A172 (cell line): Measurements from ENCODE around the gene MATCAP1. TPM values are rescaled to one million over a fixed set of nuclear protein-coding genes. Genes with fewer than 3 reads are reported as not detected.

Source experiments
- DNase-seq: peaks from one replicate; pipeline ENCODE4 v3.0.0-alpha.2; 2015; ENCODE audit warnings: low spot score
- total RNA-seq: library from RNA; depleted of rRNA; stranded (reverse); fragments of >200 nt; shearing (Covaris generic); gene quantifications from 2 replicates; pipeline ENCODE4 v1.2.3, GENCODE V29; 2014

Gene MATCAP1
- total RNA-seq, 1 experiment from 2014 or later: 17.5 TPM

DNA sequence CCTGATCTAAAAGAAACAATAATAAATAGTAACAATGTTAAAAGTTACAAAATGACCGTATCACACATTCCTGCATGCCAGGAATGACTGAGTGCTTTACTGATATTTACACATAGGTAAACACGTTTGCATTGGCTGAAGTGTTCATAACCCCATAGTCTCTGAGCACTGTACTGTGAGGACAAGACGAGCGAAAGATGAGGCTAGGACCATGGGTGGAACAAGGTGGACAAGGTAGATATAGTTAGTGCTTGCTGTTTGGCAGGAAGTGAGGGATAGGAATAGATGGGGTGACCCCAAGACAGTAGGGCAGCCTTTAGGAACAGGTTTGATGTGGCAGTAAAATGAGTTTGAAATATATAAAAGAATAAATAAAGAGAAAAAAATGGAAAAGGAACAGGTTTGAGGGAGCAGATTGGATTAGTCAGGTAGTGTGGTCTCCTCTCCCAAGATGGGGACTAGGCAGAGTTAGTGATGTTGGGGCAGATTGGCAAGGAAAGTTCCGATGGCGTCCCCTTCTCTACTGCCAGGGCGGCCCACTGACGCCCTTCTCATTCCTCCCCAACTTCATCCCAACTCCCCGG lies 7.7 kb upstream of the MATCAP1 start:
- DNase-seq: no peak

- no peak for DNase-seq
Observed at GRCh38 chr16:67190448-67191399, 7.0 kb upstream of the MATCAP1 start.

GRCh38 chr16:67190041-67190440 lies 6.3 kb upstream of the MATCAP1 start, which contains the start of gene EXOC3L1:
Gene EXOC3L1 (minus strand): TSS chr16:67190136. CDS start chr16:67189676, 460 bp downstream.
- no peak for DNase-seq

- no peak for DNase-seq
Observed at GRCh38 chr16:67188798-67189197, 5.0 kb upstream of the MATCAP1 start.

DNA sequence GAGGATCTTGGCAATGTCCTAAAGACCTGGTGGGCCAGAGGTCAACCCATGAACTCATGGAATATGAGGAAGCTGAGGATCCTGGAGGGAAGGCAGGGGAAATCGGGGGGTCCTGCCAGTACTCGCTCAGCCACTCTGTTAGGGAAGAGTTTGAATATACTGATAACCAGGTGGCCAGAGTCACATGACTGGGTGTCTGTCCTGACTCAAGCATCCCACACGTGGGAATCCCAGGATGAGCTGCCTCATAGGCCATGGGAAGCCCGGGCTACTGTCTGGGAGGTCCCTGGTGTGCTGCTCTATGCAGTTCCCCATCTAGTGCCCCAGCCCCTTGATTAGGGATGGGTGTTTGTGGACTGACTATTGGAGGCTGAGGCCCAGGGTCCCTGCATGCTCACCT lies 4.6 kb upstream of the MATCAP1 start:
- no peak for DNase-seq

GRCh38 chr16:67187175-67187890 lies 3.6 kb upstream of the MATCAP1 start:
- DNase-seq: no peak

GRCh38 chr16:67186550-67186950 lies 2.8 kb upstream of the MATCAP1 start:
- DNase-seq: peak; percentile 80

DNA sequence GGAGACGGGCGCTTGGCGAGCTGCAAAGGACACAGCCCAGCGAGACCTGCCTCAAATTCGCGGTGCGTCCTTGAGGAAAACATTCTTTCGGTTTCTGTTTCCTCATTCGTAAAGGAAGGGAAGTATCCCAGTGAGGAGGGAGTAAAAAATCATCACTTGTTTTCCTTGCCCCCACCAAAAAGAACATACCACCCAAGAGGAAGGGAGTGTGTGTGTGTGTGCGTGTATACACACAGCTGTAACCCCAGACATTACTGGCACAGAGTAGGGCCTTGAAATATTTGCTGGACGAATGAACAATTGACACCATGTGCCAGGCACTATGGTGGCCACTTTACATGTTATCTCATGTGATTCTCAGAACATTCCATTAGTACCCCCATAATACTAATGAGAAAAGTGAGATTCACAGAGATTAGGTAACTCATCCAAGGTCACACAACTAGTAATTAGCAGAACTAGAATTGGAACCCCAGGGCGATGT lies 1.9 kb upstream of the MATCAP1 start:
- no peak for DNase-seq

DNA sequence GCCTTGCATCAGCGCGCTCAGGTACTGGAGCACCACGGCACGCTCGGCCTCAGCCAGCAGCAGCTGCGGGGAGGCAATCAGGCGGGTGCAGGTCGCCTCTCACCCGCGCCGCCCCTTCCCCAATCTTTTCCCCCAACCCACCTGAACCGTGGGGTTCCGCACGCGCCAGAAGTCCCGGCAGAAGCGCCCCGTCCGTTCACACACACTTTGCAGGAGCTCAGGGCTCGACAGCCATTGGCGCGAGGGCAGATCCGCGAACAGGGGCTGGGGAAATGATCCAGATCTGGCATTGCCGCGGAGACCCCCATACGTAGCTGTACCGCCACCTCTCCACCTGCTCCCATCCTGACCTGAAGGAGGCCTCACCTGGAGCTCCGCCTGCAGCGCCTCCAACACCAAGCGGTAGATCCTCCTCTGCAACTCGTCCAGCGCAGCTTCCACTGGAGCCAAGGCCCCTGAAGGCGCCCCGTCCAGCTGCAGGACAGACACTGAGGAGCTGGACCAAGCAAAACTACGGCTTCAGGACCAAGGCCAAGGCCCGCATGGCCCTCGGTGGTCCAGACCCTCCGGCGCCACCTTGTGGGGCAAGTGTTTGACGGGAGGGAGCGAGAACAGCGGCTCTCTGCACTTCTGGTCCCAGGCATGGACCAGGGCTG lies 1.4 kb upstream of the MATCAP1 start:
- DNase-seq: peak; percentile 84

DNA sequence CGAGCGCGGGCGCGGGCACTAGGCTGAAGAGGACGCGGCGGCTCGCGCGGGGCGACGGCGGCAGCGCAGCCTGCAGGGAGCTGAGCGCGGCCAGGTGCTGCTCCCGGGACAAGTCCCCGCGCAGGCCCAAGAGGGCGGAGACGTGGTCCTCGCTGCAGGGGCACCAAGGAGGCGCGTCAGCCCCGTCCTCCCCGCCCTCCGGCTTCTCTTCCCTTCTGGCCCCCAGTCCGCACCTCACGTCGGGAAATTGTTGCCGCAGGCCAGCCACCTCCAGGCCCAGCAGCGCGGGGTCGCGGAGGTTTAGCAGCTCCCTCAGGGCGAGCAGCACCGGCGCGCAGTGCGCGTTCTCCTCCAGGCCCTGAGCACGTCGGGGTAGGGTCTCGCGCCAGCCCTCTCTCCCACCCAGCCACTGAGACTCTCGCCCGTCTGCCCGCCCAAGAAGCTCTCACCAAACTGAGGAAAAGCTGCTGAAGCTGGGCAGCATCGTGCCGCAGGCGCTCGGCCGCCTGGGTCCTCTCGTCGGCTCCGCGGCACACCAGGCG lies 761 bp upstream of the MATCAP1 start:
- DNase-seq: no peak

DNA sequence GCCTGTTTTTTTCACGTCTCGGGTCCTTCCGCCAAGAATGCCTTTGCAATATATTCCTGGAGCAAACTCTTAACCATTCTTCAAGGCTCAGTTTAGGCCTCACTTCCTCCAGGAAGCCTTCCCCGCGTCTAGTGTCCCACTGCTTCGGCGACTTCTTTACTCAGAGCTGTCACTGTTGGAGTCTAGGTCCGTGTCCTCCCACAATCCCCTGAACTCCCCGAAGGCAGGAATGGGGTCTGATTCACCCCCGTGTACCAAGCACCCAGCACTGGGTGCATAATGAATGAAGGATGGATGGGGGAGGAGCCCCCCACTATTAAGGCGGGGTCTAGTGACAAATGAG lies 508 bp downstream of the MATCAP1 start:
- no peak for DNase-seq

DNA sequence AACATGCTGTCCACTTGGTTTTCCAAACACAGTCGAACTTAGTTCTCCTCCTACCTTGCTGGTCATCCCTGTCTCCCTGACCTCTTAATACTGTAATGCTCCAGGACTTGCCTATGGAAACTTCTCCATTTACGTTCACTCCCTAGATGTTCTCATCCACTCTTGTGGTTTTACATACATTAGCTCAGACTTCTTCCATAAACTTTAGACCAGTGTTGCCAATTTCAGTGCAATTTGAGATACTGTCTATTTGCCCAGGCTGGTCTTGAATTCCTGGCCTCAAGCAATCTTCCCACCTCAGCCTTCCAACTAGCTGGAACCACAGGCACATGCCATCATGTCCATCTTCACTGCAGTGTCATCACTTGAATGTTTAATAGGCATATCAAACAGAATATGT lies 1.5 kb downstream of the MATCAP1 start:
- no peak for DNase-seq

DNA sequence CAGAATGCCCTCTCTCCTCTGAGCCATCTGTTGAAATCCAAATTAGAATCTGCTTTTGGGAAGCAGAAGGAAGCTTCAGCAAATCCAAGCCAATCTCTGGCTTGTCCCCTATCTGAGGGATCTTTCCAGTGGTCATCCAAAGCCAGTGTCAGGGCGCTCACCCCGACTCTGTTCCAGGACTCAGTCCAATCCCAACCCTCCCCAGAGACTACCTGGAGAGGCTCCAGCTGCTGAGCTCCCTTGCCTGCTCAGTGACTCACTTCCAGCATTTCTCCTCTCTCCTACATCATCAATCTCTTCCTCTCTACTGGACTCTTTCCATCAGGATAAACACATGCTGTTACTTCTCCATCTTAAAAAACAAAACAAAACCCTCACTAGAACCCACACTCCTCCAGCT lies 2.4 kb downstream of the MATCAP1 start:
- peak; percentile 92 for DNase-seq

DNA sequence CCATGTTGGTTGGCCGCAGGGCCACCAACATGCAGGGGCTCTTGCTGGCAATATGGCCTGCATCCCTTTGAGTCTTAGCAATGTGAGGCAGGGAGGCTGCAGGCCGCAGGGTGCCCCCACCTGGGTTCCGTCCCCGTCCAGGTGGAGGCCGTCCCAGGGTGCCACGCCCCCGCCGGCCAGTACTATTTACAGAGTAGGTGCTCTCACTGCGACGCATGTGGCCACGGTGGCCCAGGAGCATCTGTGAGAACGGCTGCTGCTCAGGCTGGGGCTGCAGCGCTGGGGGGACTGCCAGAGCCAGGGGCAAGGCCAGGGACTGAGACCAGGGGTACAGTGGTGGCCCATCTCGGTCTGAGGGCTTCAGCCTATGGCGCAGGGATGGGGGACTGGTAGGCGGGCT lies 3.6 kb downstream of the MATCAP1 start:
- no peak for DNase-seq

- no peak for DNase-seq
Observed at GRCh38 chr16:67179421-67180080, 4.2 kb downstream of the MATCAP1 start.

DNA sequence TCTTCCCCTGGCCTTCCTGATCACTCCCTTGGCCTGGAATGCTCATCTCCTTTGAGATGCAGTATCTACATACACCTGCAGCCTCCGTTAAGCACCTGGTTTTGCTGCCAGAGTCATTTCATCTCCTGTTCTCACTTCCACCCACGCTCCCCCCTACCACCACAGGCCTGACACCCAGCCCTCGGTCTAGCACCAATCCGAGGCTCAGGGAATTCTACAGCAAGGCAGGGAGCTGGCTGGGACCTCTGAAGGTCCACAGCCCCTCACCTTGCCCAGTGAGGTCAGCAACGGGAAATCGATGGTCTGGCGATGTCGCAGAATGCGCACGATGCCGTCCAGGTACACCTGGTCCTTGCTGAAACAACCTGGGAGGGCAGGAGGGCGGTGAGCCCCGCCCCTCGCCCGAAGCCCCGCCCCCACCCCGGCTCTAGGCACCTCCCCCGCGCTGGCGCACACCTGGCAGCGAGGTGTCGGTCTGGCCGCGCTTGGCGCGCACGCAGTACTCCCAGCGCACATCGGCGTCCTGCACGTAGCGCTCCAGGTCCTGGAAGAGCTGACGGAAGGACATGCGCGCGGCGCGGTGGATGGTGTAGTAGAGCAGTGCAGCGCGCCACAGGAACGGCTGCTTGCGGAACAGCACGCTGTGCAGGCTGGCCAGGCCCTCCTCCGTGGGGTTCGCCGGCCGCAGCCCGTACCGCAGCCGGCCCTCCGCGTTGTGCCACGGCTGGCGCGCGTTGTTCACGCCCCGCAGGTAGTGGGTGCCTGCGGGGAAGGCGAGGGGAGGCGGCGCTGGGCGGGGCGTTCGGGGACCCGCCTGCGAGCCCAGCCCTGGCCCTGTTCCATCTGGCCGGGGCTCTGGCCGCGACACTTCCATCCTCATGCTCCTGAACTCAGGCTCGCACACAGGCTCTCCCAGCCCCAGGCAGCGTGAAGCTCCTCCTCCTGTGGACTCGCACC lies 5.7 kb downstream of the MATCAP1 start:
- no peak for DNase-seq

DNA sequence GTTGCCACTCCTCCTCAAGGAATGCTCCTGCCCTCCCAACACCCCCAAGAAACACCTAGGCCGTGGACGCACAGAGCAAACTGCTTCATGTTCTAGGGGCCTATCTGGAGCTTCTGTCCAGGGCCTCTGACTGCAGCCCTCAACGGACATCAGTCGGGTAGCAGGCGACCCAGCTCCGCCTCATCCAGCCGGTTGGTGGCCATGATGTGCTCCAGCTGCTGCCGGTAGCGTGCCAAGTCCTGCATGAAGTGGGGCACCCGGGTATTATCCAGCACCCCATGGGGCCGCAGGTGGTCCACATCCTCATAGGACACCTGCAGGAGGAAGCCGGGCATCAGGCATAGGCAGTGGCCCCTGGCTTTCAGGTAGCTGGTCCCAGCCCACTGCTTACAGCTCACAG lies 7.1 kb downstream of the MATCAP1 start:
- no peak for DNase-seq

DNA sequence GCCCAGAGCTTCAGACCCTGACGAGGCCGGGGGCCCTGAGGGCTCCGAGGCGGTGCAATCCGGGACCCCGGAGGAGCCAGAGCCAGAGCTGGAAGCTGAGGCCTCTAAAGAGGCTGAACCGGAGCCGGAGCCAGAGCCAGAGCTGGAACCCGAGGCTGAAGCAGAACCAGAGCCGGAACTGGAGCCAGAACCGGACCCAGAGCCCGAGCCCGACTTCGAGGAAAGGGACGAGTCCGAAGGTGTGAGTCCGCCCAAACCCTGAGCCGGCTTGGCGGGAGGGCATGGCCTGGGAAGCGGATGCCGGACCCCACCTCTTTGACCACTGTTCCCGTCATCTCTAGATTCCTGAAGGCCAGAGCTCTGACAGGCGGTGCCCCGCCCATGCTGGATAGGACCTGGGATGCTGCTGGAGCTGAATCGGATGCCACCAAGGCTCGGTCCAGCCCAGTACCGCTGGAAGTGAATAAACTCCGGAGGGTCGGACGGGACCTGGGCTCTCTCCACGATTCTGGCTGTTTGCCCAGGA lies 9.0 kb downstream of the MATCAP1 start:
- DNase-seq: no peak

DNA sequence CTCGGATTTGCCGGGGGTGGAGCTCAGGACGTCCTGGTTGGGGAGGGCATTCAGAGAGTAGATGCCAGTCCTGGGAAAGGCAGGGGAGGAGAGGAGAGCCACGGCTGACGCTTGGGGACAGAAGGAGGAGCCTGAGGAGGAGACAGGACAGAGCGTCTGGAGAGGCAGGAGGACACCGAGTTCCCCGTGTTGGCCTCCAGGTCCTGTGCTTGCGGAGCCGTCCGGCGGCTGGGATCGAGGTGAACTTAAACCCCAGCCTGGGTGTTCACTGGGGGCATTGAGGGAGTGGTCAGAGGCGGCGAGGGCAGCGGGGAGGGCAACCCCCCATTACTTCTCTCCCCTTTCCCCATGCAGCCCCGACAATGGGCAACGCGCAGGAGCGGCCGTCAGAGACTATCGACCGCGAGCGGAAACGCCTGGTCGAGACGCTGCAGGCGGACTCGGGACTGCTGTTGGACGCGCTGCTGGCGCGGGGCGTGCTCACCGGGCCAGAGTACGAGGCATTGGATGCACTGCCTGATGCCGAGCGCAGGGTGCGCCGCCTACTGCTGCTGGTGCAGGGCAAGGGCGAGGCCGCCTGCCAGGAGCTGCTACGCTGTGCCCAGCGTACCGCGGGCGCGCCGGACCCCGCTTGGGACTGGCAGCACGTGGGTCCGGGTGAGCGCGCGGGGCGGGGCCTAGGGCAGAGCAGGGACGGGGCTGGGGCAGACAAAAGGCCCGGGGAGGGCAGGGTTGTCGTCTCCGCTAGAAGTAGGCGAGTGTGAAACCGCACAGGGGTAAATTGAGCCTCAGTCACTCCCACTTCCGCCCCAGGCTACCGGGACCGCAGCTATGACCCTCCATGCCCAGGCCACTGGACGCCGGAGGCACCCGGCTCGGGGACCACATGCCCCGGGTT lies 9.7 kb downstream of the MATCAP1 start:
- DNase-seq: peak; percentile 47
